Gastroesophageal sphincter (tissue), 3 donors: Measurements from ENCODE around the gene ASTL.

ENCODE experiments used
- EP300 ChIP-seq: sonication (generic); formaldehyde crosslinking; IDR thresholded peaks from one replicate; pipeline ENCODE4 v1.6.1; 2017; ENCODE audit warnings: antibody characterized with exemption, mild to moderate bottlenecking
- POLR2A ChIP-seq, 2 donors: fragments of 450-650 bp; IDR thresholded peaks; one replicate each; pipeline ENCODE4 v1.6.1; 2017; ENCODE audit warnings: antibody characterized with exemption in 2 of 2, mild to moderate bottlenecking in 2 of 2, moderate library complexity in 1 of 2
- TF ChIP-seq, protein P1 (sequence below), 4 experiments: fragments of 200-600 bp in 2 of 4; fragments of 450-650 bp in 2 of 4; sonication (generic) in 1 of 4; IDR thresholded peaks; one replicate each; pipeline ENCODE4 v1.5.1; 2017 to 2019; ENCODE audit warnings: antibody characterized with exemption in 4 of 4, mild to moderate bottlenecking in 2 of 4, moderate library complexity in 2 of 4

DNA sequence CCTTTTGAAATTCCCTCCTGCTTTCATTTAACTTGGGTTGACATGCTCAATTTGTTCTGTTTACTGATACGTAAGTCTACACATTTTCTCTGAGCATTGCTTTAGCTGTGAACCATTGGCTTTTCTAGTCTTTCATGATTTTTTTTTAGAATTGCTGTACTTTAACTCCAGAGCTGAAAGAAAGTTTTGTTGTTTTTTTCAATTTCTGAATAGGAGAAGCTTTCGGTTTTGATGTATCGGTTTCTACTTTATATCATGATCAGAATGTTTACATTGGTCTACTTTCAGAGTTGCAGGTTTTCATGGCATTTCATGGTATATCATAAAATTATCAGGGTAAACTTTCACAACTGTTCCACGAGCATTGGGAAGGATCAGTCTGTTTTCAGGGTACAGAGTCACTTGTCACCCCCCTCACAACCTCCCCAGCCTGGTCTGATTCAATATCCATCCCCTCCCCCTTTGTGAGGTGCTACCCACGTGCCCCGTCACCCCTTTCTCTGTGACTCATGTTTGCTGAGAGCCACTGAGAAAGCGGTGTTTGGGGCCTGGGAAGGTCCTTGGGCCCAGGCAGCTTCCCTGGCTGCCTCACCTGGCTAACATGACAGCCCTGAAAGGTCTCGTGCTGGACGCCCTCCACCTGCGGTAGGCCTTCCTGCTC, 7.0 kb downstream of the ASTL start:
- TF ChIP-seq, protein P1, sequence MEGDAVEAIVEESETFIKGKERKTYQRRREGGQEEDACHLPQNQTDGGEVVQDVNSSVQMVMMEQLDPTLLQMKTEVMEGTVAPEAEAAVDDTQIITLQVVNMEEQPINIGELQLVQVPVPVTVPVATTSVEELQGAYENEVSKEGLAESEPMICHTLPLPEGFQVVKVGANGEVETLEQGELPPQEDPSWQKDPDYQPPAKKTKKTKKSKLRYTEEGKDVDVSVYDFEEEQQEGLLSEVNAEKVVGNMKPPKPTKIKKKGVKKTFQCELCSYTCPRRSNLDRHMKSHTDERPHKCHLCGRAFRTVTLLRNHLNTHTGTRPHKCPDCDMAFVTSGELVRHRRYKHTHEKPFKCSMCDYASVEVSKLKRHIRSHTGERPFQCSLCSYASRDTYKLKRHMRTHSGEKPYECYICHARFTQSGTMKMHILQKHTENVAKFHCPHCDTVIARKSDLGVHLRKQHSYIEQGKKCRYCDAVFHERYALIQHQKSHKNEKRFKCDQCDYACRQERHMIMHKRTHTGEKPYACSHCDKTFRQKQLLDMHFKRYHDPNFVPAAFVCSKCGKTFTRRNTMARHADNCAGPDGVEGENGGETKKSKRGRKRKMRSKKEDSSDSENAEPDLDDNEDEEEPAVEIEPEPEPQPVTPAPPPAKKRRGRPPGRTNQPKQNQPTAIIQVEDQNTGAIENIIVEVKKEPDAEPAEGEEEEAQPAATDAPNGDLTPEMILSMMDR (IDR thresholded peaks at IDR 0.05): no peak
- no peak for TF ChIP-seq POLR2A (IDR thresholded peaks at IDR 0.05)
- TF ChIP-seq EP300: no peak
